ENCODE measurements around the gene AIFM3. TPM values are rescaled to one million over a fixed set of nuclear protein-coding genes. Genes with fewer than 3 reads are reported as not detected.

AIFM3 gene
- total RNA-seq, 1 donor from 2014 or later = 2.6 TPM

DNA sequence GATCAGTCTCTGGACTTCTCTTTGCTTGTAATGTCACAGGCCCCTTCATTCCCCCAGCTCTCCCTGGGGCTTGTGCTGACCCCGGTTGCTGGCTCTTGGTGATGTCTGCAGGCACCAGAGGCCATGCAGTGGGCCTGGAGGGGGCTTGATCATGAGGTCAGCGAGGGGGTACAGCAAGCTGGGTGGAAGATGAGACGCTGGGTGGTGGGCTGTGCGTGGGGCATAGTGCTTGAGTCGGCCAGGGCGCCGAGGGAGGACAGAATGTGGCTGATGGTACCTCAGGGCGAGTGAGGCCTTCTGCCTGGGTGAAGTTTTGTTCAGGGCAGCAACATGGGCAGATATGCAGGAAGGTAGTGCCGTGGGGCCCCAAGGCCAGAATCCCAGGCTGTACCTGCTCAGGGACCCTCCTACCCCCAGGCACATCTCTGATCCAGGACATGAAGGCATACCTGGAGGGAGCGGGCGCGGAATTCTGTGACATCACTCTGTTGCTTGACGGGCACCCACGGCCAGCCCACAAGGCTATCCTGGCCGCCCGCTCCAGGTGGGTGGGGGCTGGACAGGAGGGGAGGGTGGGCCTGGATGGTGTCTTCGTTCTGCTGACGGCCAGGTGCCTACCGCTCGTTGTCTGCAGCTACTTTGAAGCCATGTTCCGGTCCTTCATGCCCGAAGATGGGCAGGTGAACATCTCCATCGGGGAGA is 28.4 kb downstream of the AIFM3 start:
- TF ChIP-seq CTCF (conservative IDR thresholded peaks at IDR 0.05) = no peak
- H3K36me3 Mint-ChIP-seq = no peaks in the 10 kb centered on the region
- no peaks in the 10 kb centered on the region for H3K27me3 Mint-ChIP-seq
- no peaks in the 10 kb centered on the region for H3K4me1 Mint-ChIP-seq (ENCODE audit: unreplicated experiment)
- H3K9me3 Mint-ChIP-seq = no peaks in the 10 kb centered on the region
- no peak for DNase-seq (ENCODE audit: extremely low spot score, unreplicated experiment)
- no peak overlapping the region for H3K4me3 Mint-ChIP-seq
- H3K27ac Mint-ChIP-seq = no peak overlapping the region

GRCh38 chr22:20996031-20996410 is 29.0 kb downstream of the AIFM3 start:
- no peaks in the 10 kb centered on the region for H3K36me3 Mint-ChIP-seq
- no peak for DNase-seq (ENCODE audit: extremely low spot score, unreplicated experiment)
- H3K27me3 Mint-ChIP-seq = no peaks in the 10 kb centered on the region
- H3K9me3 Mint-ChIP-seq = no peaks in the 10 kb centered on the region
- H3K27ac Mint-ChIP-seq = no peak overlapping the region
- H3K4me1 Mint-ChIP-seq (ENCODE audit: unreplicated experiment) = no peaks in the 10 kb centered on the region
- H3K4me3 Mint-ChIP-seq = no peak overlapping the region
- no peak for TF ChIP-seq CTCF (conservative IDR thresholded peaks at IDR 0.05)

DNA sequence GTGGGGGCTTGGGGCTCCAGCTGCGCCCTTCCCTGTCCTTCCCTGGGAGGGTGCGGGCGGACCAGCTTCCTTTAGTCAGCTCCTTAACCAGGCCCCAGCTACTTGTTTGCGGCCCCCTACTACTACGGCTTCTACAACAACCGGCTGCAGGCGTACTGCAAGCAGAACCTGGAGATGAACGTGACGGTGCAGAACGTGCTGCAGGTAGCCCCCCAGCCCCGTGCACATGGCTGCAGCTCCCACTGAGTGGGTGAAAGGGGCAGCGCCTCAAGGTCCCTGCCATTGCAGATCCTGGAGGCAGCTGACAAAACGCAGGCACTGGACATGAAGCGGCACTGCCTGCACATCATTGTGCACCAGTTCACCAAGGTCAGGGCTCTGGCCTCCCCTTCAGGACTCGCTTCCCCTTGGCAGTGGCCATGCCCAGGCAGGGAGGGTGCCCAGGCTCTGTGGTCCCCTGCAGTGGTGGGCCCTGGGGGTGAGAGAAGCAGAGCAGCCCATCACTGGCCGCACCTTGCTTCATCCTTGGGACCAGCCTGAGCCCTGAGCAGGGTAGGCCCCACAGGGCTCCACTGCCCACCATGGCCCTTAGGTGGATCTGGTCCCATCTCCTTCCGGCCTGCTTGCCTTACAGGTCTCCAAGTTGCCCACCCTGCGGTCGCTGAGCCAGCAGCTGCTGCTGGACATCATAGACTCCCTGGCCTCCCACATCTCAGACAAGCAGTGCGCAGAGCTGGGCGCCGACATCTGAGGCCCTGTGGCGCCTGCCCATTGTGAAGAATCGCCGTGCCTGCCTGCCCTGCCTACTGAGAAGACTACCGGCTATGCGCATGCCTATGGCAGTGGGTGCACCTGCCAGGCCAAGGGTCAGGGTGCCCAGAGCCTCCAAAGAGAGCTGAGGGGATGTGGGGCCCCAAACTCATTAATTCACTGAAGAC is 29.8 kb downstream of the AIFM3 start:
- H3K27ac Mint-ChIP-seq = no peak overlapping the region
- no peaks in the 10 kb centered on the region for H3K36me3 Mint-ChIP-seq
- H3K9me3 Mint-ChIP-seq = no peaks in the 10 kb centered on the region

GRCh38 chr22:20997536-20998257 is 30.6 kb downstream of the AIFM3 start:
- DNase-seq (ENCODE audit: extremely low spot score, unreplicated experiment) = no peak
- no peak overlapping the region for H3K27ac Mint-ChIP-seq
- H3K4me1 Mint-ChIP-seq (ENCODE audit: unreplicated experiment) = peaks cover 4% of the 10 kb centered on the region
- no peaks in the 10 kb centered on the region for H3K27me3 Mint-ChIP-seq
- no peaks in the 10 kb centered on the region for H3K36me3 Mint-ChIP-seq
- no peak overlapping the region for H3K4me3 Mint-ChIP-seq
- no peak for TF ChIP-seq CTCF (conservative IDR thresholded peaks at IDR 0.05)
- H3K9me3 Mint-ChIP-seq = no peaks in the 10 kb centered on the region

More for the DNA sequence above, 29.8 kb downstream of the AIFM3 start:
- Mint-ChIP-seq H3K4me1 (ENCODE audit: unreplicated experiment) (peaks cover 3% of the 10 kb centered on the region), H3K27me3 (no peaks in the 10 kb centered on the region), H3K4me3 (no peak overlapping the region)
- no peak for TF ChIP-seq CTCF (conservative IDR thresholded peaks at IDR 0.05)
- DNase-seq (ENCODE audit: extremely low spot score, unreplicated experiment) = no peak

DNA sequence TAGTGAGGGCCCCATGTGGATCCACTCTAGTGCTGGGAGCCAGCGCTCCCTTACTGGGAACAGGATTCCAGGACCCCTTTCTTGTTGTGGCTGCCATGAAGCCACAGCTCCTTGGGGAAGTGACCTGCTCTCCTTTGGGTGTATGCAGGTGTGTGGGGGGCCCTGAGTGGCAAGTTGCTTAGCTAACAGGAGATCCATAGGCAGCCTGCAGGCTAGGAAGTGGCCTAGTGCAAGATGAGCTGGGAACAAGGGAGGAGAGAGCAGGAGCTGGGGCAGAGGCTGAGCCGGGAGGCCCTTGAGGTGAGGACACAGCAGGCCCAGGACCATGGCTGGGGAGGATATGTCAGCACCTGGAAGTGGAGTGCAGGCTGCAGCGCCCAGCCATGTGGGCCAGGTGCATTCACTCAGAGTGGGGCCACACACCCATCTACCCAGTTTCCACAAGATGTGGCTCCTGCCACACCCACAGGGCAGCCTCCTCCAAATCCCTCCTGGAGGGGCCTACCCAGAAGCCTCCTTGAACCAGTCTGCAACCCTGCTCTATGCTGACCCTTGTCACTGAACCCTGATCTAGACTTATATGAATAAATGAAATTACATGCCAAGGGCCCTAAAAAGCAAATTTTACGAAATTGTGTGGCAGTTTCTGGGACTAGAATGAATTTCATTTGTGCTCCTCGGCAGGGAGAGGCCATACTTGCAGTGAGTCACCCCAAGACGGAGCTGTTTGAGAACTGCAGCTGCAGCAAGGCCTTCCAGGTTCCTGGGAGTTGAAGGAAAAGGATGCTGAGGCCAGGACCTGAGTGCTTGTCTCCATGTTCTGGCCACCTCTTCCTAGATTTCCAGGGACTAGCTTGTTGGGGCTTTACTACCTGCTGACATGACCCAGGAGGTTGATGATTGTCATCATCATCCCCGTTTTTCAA is 31.6 kb downstream of the AIFM3 start:
- no peaks in the 10 kb centered on the region for H3K27me3 Mint-ChIP-seq
- no peaks in the 10 kb centered on the region for H3K36me3 Mint-ChIP-seq
- peak overlapping the region; percentile 68 for H3K27ac Mint-ChIP-seq
- H3K4me1 Mint-ChIP-seq (ENCODE audit: unreplicated experiment) = peaks cover 11% of the 10 kb centered on the region
- peak overlapping the region; percentile 52 for H3K4me3 Mint-ChIP-seq
- DNase-seq (ENCODE audit: extremely low spot score, unreplicated experiment) = no peak
- H3K9me3 Mint-ChIP-seq = no peaks in the 10 kb centered on the region
- no peak for TF ChIP-seq CTCF (conservative IDR thresholded peaks at IDR 0.05)

Measured in type B pancreatic cell (in vitro differentiated cells).